HEK293 (cell line): ENCODE results near the gene SCGB1C2.
"Not testable (repeated sequence)": the region's sequence is repeated elsewhere in the genome, so short reads cannot be mapped to it uniquely, and the experiment has no call there.

Experiments used
- CTCF ChIA-PET: fragments of 350-600 bp; formaldehyde crosslinking; extraction: SDS; loops from one replicate; lab custom pipeline; 2021; ENCODE audit warnings: antibody characterized with exemption; lab: Yijun Ruan, JAX
- POLR2A ChIA-PET: fragments of 300-600 bp; formaldehyde crosslinking; extraction: SDS; loops from one replicate; lab custom pipeline; 2020; ENCODE audit warnings: antibody characterized with exemption, inconsistent platforms; lab: Yijun Ruan, JAX
- H3K27ac ChIP-seq: fragments of 200-500 bp; sonication (Bioruptor generic); 2 replicates; pipeline ENCODE4 v1.5.1; 2014; ENCODE audit warnings: low read depth, low read length, control low read depth, inconsistent platforms; ENCODE audit errors: extremely low read depth
- H3K36me3 ChIP-seq, 2 experiments: fragments of 200-500 bp in 1 of 2; sonication (Bioruptor generic) in 1 of 2; 1 replicate in 1 of 2; 2 replicates in 1 of 2; pipeline ENCODE4 v1.5.1; 2014 to 2017; ENCODE audit warnings: inconsistent platforms in 2 of 2, low read length in 2 of 2; ENCODE audit not compliant: control insufficient read depth in 2 of 2, insufficient read depth in 1 of 2
- H3K4me1 ChIP-seq: fragments of 200-500 bp; sonication (Bioruptor generic); 2 replicates; pipeline ENCODE4 v1.5.1; 2014; ENCODE audit warnings: mild to moderate bottlenecking, low read length, inconsistent platforms; ENCODE audit not compliant: control insufficient read depth, insufficient read depth
- H3K4me3 ChIP-seq: 2 replicates; pipeline ENCODE4 v1.5.1; 2011; ENCODE audit warnings: low read depth, mild to moderate bottlenecking, control low read depth, low read length, moderate library complexity
- H3K9me3 ChIP-seq: fragments of 200-500 bp; sonication (Bioruptor generic); 2 replicates; pipeline ENCODE4 v1.5.1; 2014; ENCODE audit warnings: low read depth, low read length, inconsistent platforms; ENCODE audit not compliant: control insufficient read depth, insufficient read depth
- ZNF654 ChIP-seq: fragments of 450-650 bp; formaldehyde crosslinking; IDR thresholded peaks from 2 replicates; pipeline ENCODE4 v1.5.1; 2016; ENCODE audit warnings: low read depth, missing biosample characterization, missing genetic modification characterization

SCGB1C2 gene

GRCh38 chr17:137166-137807, at the start of gene SCGB1C2:
TSS of gene SCGB1C2 (plus strand) at chr17:137569. CDS start at chr17:137591, 22 bp downstream.
- H3K27ac ChIP-seq, POLR2A ChIA-PET, H3K4me1 ChIP-seq, H3K9me3 ChIP-seq, H3K4me3 ChIP-seq, H3K36me3 ChIP-seq: not testable (repeated sequence)
- CTCF ChIA-PET = interaction anchor here (0.7 kb wide), 2 partner anchors 424 to 940 kb away, joined by 3 read pairs; no protein-coding TSS in a partner anchor

- POLR2A ChIA-PET, H3K4me1 ChIP-seq, H3K27ac ChIP-seq, H3K4me3 ChIP-seq, CTCF ChIA-PET, H3K9me3 ChIP-seq, H3K36me3 ChIP-seq: not testable (repeated sequence)
These were observed 24.3 kb upstream of the SCGB1C2 start for GRCh38 chr17:113111-113510.

GRCh38 chr17:118339-118917, 18.9 kb upstream of the SCGB1C2 start:
- H3K27ac ChIP-seq, POLR2A ChIA-PET, CTCF ChIA-PET, H3K36me3 ChIP-seq, H3K9me3 ChIP-seq, H3K4me1 ChIP-seq, H3K4me3 ChIP-seq: not testable (repeated sequence)

GRCh38 chr17:133932-134331, 3.4 kb upstream of the SCGB1C2 start:
- H3K9me3 ChIP-seq, H3K4me1 ChIP-seq, CTCF ChIA-PET, POLR2A ChIA-PET, H3K36me3 ChIP-seq, H3K4me3 ChIP-seq, H3K27ac ChIP-seq: not testable (repeated sequence)

- H3K4me1 ChIP-seq, POLR2A ChIA-PET, H3K27ac ChIP-seq, H3K36me3 ChIP-seq, H3K9me3 ChIP-seq, H3K4me3 ChIP-seq, CTCF ChIA-PET: not testable (repeated sequence)
These were observed 3.0 kb upstream of the SCGB1C2 start for GRCh38 chr17:134332-134785.

GRCh38 chr17:135022-135421, 2.3 kb upstream of the SCGB1C2 start:
- H3K27ac ChIP-seq, H3K9me3 ChIP-seq, H3K36me3 ChIP-seq, H3K4me3 ChIP-seq, POLR2A ChIA-PET, H3K4me1 ChIP-seq: not testable (repeated sequence)
- CTCF ChIA-PET = interaction anchor here (0.7 kb wide), 1 partner anchor 491 kb away, joined by 3 read pairs; no protein-coding TSS in a partner anchor

- H3K9me3 ChIP-seq, CTCF ChIA-PET, H3K4me3 ChIP-seq, H3K4me1 ChIP-seq, POLR2A ChIA-PET, H3K36me3 ChIP-seq, H3K27ac ChIP-seq: not testable (repeated sequence)
These were observed 1.5 kb upstream of the SCGB1C2 start for GRCh38 chr17:135895-136294.

GRCh38 chr17:136531-136930, 838 bp upstream of the SCGB1C2 start:
- peak; percentile 19; the same call in 1 of the 2 replicates for TF ChIP-seq ZNF654 (tag by site-specific recombination)
- CTCF ChIA-PET = interaction anchor here (0.7 kb wide), 2 partner anchors 425 to 941 kb away, joined by 3 read pairs; no protein-coding TSS in a partner anchor
- H3K36me3 ChIP-seq, H3K4me3 ChIP-seq, H3K9me3 ChIP-seq, H3K4me1 ChIP-seq, POLR2A ChIA-PET, H3K27ac ChIP-seq: not testable (repeated sequence)

GRCh38 chr17:139401-140205, 2.2 kb downstream of the SCGB1C2 start:
- H3K27ac ChIP-seq, POLR2A ChIA-PET, CTCF ChIA-PET, H3K4me3 ChIP-seq, H3K36me3 ChIP-seq, H3K9me3 ChIP-seq, H3K4me1 ChIP-seq: not testable (repeated sequence)
